Brain microvascular endothelial cell (primary cell): Measurements from ENCODE around the gene PTPRN2.

Source experiments
- DNase-seq: peaks from one replicate; pipeline ENCODE4 v3.0.0-alpha.2; 2020
- H3K27ac ChIP-seq: fragments of 250-450 bp; sonication (Bioruptor Pico); 2 replicates; pipeline ENCODE4 v1.5.1; 2020; ENCODE audit warnings: mild to moderate bottlenecking, moderate library complexity
- H3K27me3 ChIP-seq: fragments of 250-450 bp; sonication (Bioruptor Pico); replicated peaks from 2 replicates; pipeline ENCODE4 v1.5.1; 2020; ENCODE audit warnings: mild to moderate bottlenecking
- H3K36me3 ChIP-seq: fragments of 250-450 bp; sonication (Bioruptor Pico); replicated peaks from 2 replicates; pipeline ENCODE4 v1.5.1; 2020; ENCODE audit warnings: mild to moderate bottlenecking
- H3K4me3 ChIP-seq: 2 replicates; pipeline ENCODE4 v1.5.1; 2011; ENCODE audit warnings: low read depth, mild to moderate bottlenecking, control low read depth, low read length, moderate library complexity
- CTCF ChIP-seq: IDR thresholded peaks from 2 replicates; pipeline ENCODE4 v1.5.1; 2011; ENCODE audit warnings: low read depth, mild to moderate bottlenecking, moderate library complexity, low read length, control low read depth, inconsistent platforms; ENCODE audit errors: missing control alignments
- in situ Hi-C: cut with HindIII; loops from 2 replicates; pipeline ENCODE4 v1.10.0; 2017; ENCODE audit warnings: low sequenced_read_pairs, low pct_ligation_motif_present

Gene PTPRN2

GRCh38 chr7:158108646-158109293 lies 478.9 kb downstream of the PTPRN2 start:
- Histone ChIP-seq H3K27ac (no peak overlapping the region), H3K27me3 (no peaks in the 10 kb centered on the region), H3K36me3 (no peaks in the 10 kb centered on the region), H3K4me3 (no peak overlapping the region)
- no peak for DNase-seq
- in situ Hi-C loops, result no loop called here
- no peak for TF ChIP-seq CTCF

GRCh38 chr7:158107806-158108205 lies 479.8 kb downstream of the PTPRN2 start:
- H3K27ac ChIP-seq, result no peak overlapping the region
- no peak overlapping the region for H3K4me3 ChIP-seq
- no peaks in the 10 kb centered on the region for H3K36me3 ChIP-seq
- no peak for TF ChIP-seq CTCF
- DNase-seq, result no peak
- H3K27me3 ChIP-seq, result no peaks in the 10 kb centered on the region
- in situ Hi-C loops, result no loop called here

GRCh38 chr7:158106272-158106671 lies 481.4 kb downstream of the PTPRN2 start:
- DNase-seq, result no peak
- H3K36me3 ChIP-seq, result no peaks in the 10 kb centered on the region
- no peak overlapping the region for H3K27ac ChIP-seq
- TF ChIP-seq CTCF, result no peak
- in situ Hi-C loops, result no loop called here
- no peak overlapping the region for H3K4me3 ChIP-seq
- no peaks in the 10 kb centered on the region for H3K27me3 ChIP-seq

- no peak overlapping the region for H3K27ac ChIP-seq
- DNase-seq, result no peak
- no peak for TF ChIP-seq CTCF
- no peaks in the 10 kb centered on the region for H3K27me3 ChIP-seq
- in situ Hi-C loops, result no loop called here
- no peak overlapping the region for H3K4me3 ChIP-seq
- H3K36me3 ChIP-seq, result no peaks in the 10 kb centered on the region
Observed at GRCh38 chr7:158103378-158103777, 484.2 kb downstream of the PTPRN2 start.

- no peaks in the 10 kb centered on the region for H3K27me3 ChIP-seq
- H3K36me3 ChIP-seq, result no peaks in the 10 kb centered on the region
- no peak for DNase-seq
- no peak overlapping the region for H3K4me3 ChIP-seq
- in situ Hi-C loops, result no loop called here
- TF ChIP-seq CTCF, result no peak
- H3K27ac ChIP-seq, result no peak overlapping the region
Observed at GRCh38 chr7:158102897-158103296, 484.7 kb downstream of the PTPRN2 start.
